Stimulated activated CD4-positive, alpha-beta T cell treated with anti-CD3 and anti-CD28 coated beads, Interleukin-15, amount 100 ng/mL, for 24 hours (primary cell): ENCODE measurements around the gene IFNA21.
A peak's percentile ranks its signal among the peaks of the same experiment; 100 is the strongest.
"Not testable (repeated sequence)": the region's sequence is repeated elsewhere in the genome, so short reads cannot be mapped to it uniquely, and the experiment has no call there.

Experiments
- DNase-seq: peaks from one replicate; pipeline ENCODE4 v3.0.0-alpha.2; 2020

The IFNA21 gene

DNA sequence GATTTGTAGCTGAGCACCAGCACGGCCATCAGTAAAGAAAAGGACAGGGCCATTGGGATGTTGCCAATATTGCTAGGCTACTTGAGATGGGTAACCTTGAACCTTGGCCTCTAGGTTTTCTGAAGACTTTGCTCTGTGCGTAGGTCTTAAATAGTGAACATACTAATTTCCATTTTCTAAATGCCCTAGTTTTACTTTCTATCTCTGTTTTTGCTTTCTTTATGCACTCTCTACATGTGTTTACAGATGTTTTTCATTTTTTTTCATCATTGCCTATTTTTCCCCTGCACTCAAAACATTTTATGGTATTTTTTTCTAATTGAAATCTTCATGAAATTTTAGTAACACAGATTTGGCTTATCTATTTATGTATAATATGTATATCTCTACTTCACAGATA, at the start of gene IFNA21:
Gene IFNA21 (minus strand): TSS at position 101 of the 400 bp plus-strand sequence. CDS start 48 bp downstream, at position 53.
- DNase-seq: not testable (repeated sequence)

GRCh38 chr9:21213411-21214326, 47.2 kb upstream of the IFNA21 start:
- not testable (repeated sequence) for DNase-seq

DNA sequence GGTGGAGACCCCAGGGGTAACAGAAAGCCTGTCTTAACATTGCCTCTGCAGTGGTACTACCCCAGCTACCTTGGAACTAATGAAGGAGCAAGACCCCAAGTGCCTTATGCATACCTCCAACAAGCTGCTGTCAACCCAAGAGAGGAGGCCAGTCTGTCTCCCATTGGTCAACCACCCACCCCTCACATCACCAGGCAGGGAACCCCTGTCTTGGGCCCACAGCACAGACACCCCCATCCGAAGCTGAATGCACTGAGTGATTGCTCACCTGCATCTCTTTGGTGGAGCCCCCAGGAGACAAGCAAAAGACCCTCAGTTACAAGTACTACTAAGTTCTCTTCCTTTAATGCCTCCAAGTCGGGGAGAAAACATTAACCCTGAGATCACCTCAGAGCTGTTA, 45.7 kb upstream of the IFNA21 start:
- DNase-seq: not testable (repeated sequence)

DNA sequence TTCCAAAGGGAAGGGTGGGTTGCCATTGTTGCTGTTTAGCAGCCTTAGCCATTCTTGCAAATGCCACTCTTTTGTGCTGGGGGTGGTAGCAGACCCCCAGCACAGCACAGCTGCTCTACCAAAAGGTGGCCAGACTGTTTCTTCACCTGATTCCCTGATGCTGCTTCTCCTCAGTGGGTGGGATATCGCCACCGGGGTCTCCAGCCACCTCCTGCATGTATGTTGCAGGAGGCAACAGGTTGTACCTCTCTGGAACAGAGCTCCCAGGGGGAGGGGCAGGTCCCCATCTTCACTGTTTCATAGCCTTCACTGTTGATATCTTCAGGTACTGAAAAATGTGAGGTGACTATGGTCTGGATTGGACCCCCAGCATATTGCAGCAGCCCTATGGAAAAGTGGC, 44.3 kb upstream of the IFNA21 start:
- not testable (repeated sequence) for DNase-seq

GRCh38 chr9:21210311-21210710, 43.9 kb upstream of the IFNA21 start:
- DNase-seq: no peak

GRCh38 chr9:21207043-21207442, 40.6 kb upstream of the IFNA21 start, which contains the start of gene IFNA10:
IFNA10 (minus strand) TSS chr9:21207143; CDS start chr9:21207097, 46 bp downstream.
- not testable (repeated sequence) for DNase-seq

- no peak for DNase-seq
Observed at GRCh38 chr9:21205204-21205603, 38.7 kb upstream of the IFNA21 start.

- DNase-seq: not testable (repeated sequence)
Observed at GRCh38 chr9:21202105-21202504, 35.6 kb upstream of the IFNA21 start, which contains the start of gene IFNA7. IFNA7 (minus strand) TSS chr9:21202205; CDS start chr9:21202165, 40 bp downstream.

DNA sequence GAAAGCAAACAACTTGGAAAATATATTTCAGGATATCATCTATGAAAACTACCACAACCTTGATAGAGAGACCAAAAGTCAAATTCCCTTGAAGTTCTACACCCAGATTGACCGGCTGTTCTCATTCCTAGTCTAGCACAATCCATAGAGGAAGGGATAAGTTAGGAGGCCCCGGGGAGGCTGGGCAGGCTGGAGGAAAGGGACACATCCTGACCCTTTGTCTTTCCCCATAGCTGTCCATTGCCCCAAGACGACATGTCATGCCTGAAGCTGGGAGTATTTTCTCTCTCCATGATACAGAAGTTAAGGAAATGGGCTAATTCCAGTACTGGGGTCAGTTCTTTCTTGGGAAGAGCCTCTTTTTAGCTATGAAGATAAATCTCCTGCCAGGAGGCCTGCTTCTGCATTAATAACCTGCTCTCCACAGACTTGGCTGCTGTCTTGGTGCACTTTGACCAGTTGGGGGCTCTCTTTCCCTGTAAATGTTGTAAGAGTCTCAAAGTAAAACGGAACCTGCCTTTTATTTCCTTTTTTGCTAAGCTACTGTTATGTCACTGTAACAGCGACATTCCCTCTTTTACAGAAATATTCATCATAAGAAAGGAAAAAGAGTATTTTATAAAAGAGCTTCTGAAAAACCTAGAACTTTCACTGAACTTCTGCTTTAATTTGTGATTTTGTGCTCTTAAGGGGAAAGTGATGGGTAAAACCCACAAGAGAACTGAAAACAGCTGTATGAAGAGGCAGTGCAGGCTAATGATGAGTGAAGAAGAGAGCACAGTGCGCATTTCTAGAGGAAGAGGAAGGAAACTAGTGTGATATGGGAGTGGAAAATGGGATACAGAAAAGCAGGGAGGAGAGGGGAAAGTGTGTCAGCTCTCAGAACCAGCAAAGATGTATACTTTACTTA, 28.7 kb upstream of the IFNA21 start:
- DNase-seq: peak; percentile 36

DNA sequence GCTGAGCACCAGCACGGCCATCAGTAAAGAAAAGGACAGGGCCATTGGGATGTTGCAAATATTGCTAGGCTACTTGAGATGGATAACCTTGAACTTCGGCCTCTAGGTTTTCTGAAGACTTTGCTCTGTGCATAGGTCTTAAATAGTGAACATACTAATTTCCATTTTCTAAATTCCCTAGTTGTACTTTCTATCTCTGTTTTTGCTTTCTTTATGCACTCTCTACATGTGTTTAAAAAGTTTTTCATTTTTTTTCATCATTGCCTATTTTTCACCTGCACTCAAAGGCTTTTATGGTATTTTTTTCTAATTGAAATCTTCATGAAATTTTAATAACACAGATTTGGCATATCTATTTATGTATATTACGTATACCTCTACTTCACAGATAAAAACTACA, 21.0 kb upstream of the IFNA21 start, which contains the start of gene IFNA4:
Gene IFNA4 (minus strand): TSS at position 101 of the 400 bp plus-strand sequence. CDS start 56 bp downstream, at position 45.
- DNase-seq: not testable (repeated sequence)

- DNase-seq: peak; percentile 17
Observed at GRCh38 chr9:21182810-21183736, 16.6 kb upstream of the IFNA21 start.

- no peak for DNase-seq
Observed at GRCh38 chr9:21174671-21175070, 8.2 kb upstream of the IFNA21 start.

- DNase-seq: no peak
Observed at GRCh38 chr9:21172156-21172555, 5.7 kb upstream of the IFNA21 start.

DNA sequence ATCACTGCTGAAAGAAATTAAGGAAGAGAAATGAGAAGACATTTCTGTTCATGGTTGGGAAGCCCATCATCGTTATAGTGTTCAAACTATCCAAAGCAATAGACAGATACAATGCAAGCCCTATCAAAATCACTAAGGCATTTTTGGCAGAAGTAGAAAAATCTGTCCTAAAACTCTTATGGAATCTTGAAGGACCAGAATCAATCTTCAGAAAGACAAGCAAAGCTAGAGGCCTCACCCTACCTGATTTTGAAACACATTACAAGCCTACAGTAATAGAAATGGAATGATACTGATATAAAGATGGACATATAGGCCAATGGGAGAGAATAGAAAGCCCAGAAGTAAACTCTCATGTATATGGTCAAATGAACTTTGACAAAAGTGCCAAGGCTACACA, 4.9 kb upstream of the IFNA21 start:
- no peak for DNase-seq

DNA sequence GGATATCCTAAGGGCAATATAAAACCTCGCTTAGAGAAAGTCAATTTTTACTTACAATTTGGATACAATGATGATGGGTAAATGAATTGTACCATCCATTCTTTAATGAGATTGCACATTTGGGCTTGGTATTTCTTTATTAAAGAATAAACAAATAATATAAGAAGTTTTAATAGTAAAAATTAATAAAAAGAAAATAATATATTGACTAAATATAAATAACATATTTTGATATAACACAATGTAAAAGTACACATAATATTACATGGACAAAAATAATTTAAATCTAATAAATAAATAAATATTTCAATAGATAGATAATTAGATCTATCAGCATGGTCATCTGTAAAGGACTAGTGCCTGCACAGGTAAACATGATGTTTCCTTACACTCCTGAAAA, 944 bp downstream of the IFNA21 start:
- DNase-seq: no peak

DNA sequence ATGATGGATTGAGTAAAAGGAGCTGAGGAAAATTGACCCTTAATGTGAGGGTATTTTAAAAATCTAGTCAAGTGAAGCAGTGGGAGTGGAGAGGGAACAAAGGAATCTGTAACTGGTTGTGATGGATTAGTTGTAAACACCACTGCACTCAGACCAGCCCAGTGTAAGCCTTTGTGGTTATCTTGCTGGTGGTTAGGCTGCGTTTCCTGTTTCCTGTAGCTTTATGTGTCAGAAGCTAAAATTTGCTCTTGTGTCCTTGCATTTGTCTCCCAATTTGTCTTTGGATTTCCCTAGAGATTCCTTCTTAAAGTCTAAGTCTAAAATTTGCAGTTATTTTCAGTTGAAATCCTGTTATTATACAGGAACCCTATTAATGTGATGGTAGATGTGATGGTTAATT, 6.3 kb downstream of the IFNA21 start:
- peak; percentile 30 for DNase-seq

- DNase-seq: no peak
Observed at GRCh38 chr9:21155501-21155900, 11.0 kb downstream of the IFNA21 start.

DNA sequence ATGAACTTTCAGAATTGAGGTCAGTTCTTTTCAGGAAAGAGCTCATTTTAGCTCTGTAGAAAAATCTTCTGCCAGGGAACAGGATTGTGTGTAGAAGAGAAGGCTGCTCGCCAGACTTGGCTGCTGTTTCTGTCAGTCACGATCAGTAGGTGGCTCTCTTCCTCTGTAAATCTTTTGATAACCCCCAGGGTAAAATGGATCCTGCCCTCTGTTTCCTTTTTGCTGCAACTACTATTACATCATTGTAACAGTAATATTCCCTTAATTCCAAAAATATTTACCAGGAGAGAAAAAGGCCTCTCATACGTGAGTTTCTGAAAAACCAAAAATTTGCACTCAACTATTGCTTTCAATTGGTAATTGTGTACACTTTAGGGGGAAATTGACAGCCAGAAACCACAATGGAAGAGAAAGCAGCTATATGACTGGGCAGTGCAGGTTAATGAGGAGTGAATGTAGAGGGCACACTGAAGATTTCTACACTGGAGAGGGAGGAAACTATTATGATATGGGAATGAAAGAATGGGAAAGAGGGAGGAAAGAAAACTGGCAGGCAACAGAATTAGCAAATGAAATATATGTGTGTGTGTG, 12.3 kb downstream of the IFNA21 start:
- no peak for DNase-seq

DNA sequence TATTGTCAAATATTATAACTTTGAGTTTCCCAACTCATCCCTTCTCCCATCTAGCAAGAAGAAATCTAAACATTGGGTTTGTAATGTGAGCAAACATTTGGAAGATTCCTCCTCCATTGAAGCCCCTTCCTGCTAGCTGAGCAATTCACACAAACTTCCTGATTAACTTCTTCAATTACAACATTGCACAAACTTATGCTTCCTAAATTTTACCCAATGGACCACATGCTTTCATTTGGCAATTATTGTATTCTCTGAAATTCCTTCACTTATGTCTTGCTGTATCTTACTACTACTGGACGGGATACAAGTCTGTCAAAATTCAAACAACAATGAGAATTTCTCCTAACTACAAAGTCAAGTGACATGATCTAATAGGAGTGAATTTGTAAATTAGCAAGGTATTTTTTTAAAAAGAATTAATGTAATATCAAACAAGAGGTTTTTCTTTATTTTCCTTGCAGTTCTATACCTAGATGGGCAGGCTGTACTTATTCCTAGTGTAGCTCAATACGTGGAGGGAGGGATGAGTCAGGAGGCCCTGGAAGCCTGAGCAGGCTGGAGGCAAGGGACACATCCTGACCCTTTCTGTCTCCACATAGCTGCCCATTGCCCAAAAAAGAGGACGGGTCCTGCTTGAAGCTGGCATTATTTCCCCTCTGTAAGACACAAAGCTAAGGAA, 13.0 kb downstream of the IFNA21 start:
- DNase-seq: no peak

DNA sequence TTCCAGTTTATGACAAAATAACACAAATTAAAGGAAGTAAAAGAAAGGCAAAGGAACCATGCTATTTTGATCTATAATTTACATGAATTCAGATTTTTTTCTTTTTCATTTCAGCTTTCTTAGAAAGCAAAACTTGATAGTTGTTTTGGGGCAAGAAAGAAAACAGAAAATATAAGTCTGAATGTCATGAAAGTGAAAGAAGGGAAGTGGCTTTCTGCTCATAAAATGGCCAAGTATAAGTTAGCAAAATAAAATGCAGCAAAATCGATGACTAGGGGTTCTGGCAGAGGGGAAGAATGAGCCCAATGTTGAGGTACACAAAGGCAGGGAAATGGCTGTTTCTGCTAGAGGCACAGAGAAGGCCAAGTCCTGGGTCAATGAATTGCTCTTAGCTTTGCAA, 21.9 kb downstream of the IFNA21 start:
- no peak for DNase-seq

- no peak for DNase-seq
Observed at GRCh38 chr9:21141427-21141882, 25.0 kb downstream of the IFNA21 start, which contains the start of gene IFNW1. IFNW1 (minus strand) TSS chr9:21141832; CDS start chr9:21141570, 262 bp downstream.
